ENCODE results near the gene MAPT.

Gene MAPT

GRCh38 chr17:45969726-45970125 lies 75.4 kb downstream of the MAPT start:
- DNase-seq (ENCODE audit: low read depth in 1 of 2, low spot score in 1 of 2) = no peak

- no peak for DNase-seq (ENCODE audit: low read depth in 1 of 2, low spot score in 1 of 2)
These were observed 76.3 kb downstream of the MAPT start for GRCh38 chr17:45970659-45971058.

- no peak for DNase-seq (ENCODE audit: low read depth in 1 of 2, low spot score in 1 of 2)
These were observed 77.4 kb downstream of the MAPT start for GRCh38 chr17:45971698-45972141.

GRCh38 chr17:45972531-45972930 lies 78.2 kb downstream of the MAPT start:
- DNase-seq (ENCODE audit: low read depth in 1 of 2, low spot score in 1 of 2) = no peak

GRCh38 chr17:45973099-45973780 lies 78.9 kb downstream of the MAPT start:
- DNase-seq (ENCODE audit: low read depth in 1 of 2, low spot score in 1 of 2) = no peak

- DNase-seq (ENCODE audit: low read depth in 1 of 2, low spot score in 1 of 2) = no peak
These were observed 79.8 kb downstream of the MAPT start for GRCh38 chr17:45973946-45974859.

- no peak for DNase-seq (ENCODE audit: low read depth in 1 of 2, low spot score in 1 of 2)
These were observed 80.7 kb downstream of the MAPT start for GRCh38 chr17:45974916-45975630.

- no peak for DNase-seq (ENCODE audit: low read depth in 1 of 2, low spot score in 1 of 2)
These were observed 81.4 kb downstream of the MAPT start for GRCh38 chr17:45975640-45976295.

GRCh38 chr17:45976391-45976754 lies 82.0 kb downstream of the MAPT start:
- DNase-seq (ENCODE audit: low read depth in 1 of 2, low spot score in 1 of 2) = no peak

GRCh38 chr17:45976755-45977505 lies 82.6 kb downstream of the MAPT start:
- no peak for DNase-seq (ENCODE audit: low read depth in 1 of 2, low spot score in 1 of 2)

GRCh38 chr17:45977506-45977824 lies 83.1 kb downstream of the MAPT start:
- DNase-seq (ENCODE audit: low read depth in 1 of 2, low spot score in 1 of 2) = no peak

- DNase-seq (ENCODE audit: low read depth in 1 of 2, low spot score in 1 of 2) = no peak
These were observed 83.7 kb downstream of the MAPT start for GRCh38 chr17:45977976-45978626.

GRCh38 chr17:45979137-45979536 lies 84.8 kb downstream of the MAPT start:
- DNase-seq (ENCODE audit: low read depth in 1 of 2, low spot score in 1 of 2) = no peak

- no peak for DNase-seq (ENCODE audit: low read depth in 1 of 2, low spot score in 1 of 2)
These were observed 86.5 kb downstream of the MAPT start for GRCh38 chr17:45980855-45981254.

GRCh38 chr17:45981306-45981705 lies 87.0 kb downstream of the MAPT start:
- no peak for DNase-seq (ENCODE audit: low read depth in 1 of 2, low spot score in 1 of 2)

- DNase-seq (ENCODE audit: low read depth in 1 of 2, low spot score in 1 of 2) = no peak
These were observed 88.6 kb downstream of the MAPT start for GRCh38 chr17:45982791-45983613.

- DNase-seq (ENCODE audit: low read depth in 1 of 2, low spot score in 1 of 2) = no peak
These were observed 89.4 kb downstream of the MAPT start for GRCh38 chr17:45983614-45984310.

- no peak for DNase-seq (ENCODE audit: low read depth in 1 of 2, low spot score in 1 of 2)
These were observed 90.0 kb downstream of the MAPT start for GRCh38 chr17:45984368-45984767.

GRCh38 chr17:45985447-45985846 lies 91.1 kb downstream of the MAPT start:
- DNase-seq (ENCODE audit: low read depth in 1 of 2, low spot score in 1 of 2) = no peak

Measured in stimulated activated CD4-positive, alpha-beta T cell treated with anti-CD3 and anti-CD28 coated beads, Interleukin-15, amount 100 ng/mL, for 1 hour (primary cell).